HL-60/S4 treated with phorbol 12-myristate 13-acetate at 8.2 ng/mL for 4 days and 3 days (cell line): Measurements from ENCODE around the gene BPIFB1.

Experiments
- in situ Hi-C: fragments of 300-500 bp; cut with MboI; formaldehyde crosslinking; loops from 2 replicates; pipeline ENCODE4 v1.15.0; 2022; ENCODE audit warnings: low sequenced_read_pairs

Gene BPIFB1

DNA sequence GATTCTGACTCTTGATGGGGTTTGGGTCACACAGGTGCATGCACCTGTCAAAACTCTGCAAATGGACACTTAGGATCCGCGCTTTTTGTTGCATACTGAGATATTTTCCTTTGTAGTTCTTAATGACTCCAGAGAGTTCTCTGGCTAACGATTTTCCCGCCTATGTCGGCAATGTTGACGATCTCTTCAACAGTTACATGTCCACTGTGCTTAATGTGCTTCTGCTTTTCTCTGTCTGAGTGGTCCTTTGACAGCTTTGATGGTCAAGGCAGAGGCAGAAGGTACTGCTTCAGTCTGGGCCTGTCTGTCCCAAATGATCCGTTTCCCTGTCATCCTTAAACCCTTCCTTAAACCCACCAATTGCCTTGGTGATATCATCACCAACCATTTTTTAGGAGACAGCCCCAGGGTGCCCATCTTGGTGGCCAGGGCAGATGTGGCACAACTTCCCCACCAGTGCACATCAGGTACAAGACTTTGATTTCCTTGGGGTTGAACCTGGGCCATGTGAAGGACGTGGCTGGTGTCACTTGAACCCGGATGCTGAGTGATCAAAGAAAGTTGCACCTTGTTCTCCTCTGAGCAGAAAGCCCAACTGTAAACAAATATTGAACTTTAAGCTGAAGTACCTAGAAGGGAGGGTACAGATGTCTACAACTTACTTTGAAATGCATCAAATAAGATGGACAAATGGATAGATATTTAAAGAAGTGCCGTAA lies 10.7 kb upstream of the BPIFB1 start:
- in situ Hi-C loops, result no loop called here

- in situ Hi-C loops, result no loop called here
These were observed 9.7 kb upstream of the BPIFB1 start for GRCh38 chr20:33273117-33273851.

DNA sequence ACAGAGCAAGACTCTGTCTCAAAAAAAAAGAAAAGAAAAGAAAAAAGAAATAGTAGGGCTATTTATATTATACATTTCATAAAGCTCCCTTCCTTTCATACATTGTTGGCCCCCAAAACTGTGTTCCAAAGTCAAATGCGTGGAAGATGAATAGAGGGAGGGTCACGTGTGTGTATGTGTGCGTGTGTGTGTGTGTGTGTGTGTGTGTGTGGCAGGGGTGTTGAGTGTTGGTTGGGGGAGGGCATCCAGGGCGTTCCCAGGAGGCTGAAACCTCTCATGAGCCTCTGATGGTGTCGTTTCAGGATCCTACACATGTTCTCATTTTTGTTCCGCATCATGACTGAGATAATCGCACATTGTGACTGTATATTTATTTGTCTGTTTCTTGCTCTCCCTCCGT lies 7.8 kb upstream of the BPIFB1 start:
- in situ Hi-C loops, result no loop called here

- in situ Hi-C loops, result no loop called here
These were observed 7.1 kb upstream of the BPIFB1 start for GRCh38 chr20:33275871-33276270.

DNA sequence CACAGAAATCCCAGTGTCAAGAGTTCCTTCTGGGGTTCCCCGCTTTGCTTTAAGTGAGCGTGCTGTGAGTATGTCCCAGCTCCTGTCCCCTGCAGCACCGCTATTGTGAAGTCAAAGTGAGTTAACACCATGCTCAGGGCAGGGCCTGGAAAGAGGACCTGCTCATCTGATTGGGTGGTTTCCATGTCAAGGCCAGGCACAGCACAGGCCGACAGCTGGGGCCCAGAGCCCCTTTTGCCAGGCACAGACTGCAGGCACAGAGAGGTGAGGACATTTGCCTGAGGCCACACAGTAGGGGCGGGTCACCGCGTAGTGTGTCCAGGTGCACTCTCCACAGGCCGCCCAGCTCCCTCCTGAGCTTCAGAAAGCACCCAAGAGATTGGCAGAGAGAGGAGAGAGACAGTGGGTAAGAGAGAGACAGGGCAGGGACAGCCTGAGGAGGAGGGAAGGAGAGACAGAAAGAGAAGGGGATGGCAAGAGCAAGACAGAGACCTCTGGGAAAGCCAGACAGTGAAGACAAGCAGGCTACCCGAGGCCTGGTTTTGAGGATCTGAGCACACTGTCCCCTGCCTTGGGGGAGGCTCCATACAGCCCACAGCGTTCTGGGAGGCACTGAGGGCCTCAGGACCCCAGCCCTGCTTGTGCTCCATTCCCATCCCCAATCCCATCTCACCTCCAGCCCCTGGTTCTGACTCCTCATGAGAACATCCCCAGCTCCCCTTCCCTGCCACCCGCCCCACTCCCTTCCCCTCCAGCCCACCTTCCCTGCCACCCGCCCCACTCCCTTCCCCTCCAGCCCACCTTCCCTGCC lies 6.5 kb upstream of the BPIFB1 start:
- in situ Hi-C loops, result no loop called here

DNA sequence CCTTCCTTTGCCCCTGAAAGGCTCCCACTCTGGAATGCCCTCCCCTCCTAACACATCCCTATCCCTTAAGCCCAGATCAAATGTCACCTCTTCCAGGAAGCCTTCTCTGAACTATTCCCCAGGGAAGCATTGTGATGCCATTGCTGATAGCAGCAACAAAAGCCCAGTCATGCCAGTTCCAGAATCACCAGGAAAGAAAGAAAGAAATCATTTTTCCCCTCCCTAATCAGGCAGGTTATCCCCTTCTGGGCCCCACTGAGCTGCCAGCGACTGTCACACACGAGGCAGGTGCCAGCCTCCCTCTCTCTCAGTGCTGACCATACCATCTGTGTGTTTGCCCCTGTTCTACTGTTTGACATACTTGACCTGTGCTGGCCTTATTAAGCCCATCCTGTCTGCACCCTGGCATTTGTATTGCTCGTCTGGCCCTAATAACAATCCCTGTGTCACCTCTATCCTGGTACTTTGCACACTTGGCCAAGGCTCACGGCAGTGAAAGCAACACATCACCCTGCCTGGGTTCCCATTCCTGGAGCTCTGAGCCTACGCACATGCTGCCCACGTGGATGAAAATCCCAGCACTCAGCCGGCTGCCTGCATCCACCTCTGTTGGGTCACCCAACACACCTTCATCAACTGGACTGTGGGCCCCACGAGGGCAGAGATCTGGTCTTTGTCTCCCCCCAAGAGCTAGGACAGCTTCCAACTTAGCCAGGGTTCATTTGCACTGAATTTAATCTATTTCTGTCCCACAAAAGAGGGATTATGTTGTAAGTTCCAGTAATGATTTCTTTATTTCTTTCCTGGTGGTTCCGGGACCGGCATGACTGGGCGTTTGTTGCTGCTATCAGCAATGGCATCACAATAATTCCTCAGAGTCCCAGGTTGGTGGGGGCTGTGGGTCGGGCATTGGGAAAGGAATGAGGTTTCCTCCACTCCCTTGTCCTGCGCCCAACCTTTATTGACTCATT lies 5.3 kb upstream of the BPIFB1 start:
- in situ Hi-C loops, result no loop called here

DNA sequence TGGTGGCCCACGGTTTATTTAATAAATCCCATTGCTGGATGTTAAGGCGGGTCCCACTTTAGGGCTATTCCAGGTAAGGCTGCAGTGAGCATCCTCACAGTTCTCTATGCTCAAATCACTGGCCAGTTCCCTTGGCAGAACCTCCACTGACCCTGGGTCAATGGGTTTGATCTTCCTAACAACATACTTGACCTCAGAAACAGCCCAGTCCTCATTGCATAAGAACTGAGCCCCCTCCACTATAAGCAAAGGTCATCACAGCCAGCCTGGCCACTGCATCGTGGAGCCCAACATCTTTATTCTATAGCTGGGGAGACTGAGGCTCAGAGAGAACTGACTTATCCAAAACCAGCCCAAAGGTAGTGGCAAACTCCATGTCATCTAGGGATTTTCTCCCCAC lies 4.3 kb upstream of the BPIFB1 start:
- in situ Hi-C loops, result no loop called here

GRCh38 chr20:33279261-33279910 lies 3.6 kb upstream of the BPIFB1 start:
- in situ Hi-C loops, result no loop called here

DNA sequence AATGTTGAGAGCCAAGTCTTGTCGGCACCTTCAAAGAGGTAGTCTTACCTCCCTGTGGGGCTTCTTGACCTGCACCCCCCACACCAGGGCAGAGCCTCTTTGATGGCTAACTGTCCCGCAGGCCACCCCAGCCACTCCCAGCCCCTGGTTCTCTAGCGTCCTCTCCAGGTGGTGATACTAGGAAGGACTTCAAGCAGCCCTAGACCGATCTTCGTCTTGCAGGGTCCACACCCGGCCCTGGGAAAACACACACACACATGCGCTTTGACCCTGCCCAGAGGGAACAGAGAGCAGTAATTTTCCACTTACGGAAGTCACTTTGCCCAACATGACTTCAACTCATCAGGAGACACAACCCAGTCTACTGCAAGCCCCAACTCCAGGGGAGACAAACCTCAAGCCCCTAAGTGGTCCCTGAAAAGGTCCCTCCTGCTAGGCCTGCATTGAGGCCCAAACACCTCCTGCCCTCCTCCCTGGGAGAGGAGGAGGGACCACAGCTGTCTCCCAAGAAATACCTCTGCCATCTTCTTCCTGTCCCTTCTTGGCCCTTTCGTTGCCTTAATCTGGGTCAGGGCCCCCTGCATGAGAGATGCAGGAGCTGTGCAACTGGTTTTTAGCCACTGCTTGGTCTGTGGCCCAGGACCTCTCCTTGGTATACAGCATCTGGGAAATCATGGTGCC lies 2.9 kb upstream of the BPIFB1 start:
- in situ Hi-C loops, result no loop called here

DNA sequence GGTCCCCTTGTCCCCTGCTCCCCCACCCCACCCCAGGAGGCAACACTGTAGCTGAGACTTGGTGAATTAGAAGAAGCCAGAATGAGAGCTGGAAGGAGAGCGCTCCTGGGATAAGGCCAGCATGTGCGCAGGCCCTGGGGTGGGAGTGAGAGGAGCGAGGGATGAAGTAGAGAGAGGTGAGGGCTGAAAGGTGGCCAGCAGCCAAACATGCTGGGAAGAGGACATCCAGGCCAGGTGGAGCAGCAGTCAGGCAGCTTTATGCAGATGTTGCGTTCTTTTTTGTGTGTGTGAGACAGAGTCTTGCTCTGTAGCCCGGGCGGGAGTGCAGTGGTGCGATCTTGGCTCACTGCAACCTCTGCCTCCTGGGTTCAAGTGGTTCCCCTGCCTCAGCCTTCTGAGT lies 2.2 kb upstream of the BPIFB1 start:
- in situ Hi-C loops, result no loop called here

- in situ Hi-C loops, result no loop called here
These were observed 1.4 kb upstream of the BPIFB1 start for GRCh38 chr20:33281550-33282146.

DNA sequence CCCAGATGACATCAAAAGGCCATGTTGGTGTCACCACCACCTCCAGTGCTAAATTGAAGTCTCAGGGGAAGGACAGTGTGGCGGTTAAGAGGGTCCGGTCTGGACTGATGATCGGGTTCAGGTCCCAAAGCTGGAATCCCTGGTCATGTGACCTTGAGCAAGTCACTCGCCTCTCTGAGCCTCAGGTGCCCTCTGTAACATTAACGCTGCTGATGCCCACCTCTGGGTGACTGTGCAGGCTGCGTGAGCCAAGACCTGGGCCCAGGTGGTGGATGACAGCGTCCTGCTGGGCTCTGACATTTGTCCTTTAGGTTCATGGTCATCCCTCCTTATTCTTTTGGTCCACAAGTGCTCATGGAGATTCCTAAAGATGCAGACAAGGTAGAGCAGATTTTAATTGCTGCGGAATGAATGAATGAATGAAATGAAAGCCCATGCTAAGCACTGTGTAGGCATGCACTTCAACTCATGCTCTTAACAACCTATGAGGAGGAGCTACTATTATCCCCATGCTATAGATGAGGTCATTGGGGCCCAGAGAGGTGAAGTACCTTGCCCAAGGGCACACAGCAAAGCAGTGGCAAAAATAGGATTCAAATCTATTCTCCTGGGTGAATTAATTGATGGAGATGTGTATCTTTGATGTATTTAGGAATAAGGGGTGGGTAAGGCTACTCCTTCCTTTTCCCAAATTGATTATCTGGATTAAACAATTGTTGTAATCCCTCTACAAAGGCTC lies 649 bp upstream of the BPIFB1 start:
- in situ Hi-C loops, result no loop called here

GRCh38 chr20:33284284-33284683 lies 1.3 kb downstream of the BPIFB1 start:
- in situ Hi-C loops, result no loop called here

GRCh38 chr20:33284937-33285336 lies 1.9 kb downstream of the BPIFB1 start:
- in situ Hi-C loops, result no loop called here

- in situ Hi-C loops, result no loop called here
These were observed 3.0 kb downstream of the BPIFB1 start for GRCh38 chr20:33285861-33286495.

GRCh38 chr20:33287884-33288283 lies 4.9 kb downstream of the BPIFB1 start:
- in situ Hi-C loops, result no loop called here

DNA sequence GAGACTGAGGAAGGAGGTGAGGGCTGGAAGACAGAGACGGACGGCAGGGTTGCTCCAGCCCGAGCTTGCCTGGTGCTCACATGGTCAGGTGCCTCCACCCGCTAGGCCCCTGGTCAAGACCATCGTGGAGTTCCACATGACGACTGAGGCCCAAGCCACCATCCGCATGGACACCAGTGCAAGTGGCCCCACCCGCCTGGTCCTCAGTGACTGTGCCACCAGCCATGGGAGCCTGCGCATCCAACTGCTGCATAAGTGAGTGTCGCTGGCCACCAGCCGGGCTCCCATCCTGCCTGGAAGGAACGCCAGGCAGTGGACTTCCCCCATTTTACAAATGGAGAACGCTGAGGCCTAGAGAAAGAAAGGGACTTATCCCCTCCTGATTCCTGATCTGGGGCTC lies 7.8 kb downstream of the BPIFB1 start:
- in situ Hi-C loops, result no loop called here

GRCh38 chr20:33291416-33291815 lies 8.4 kb downstream of the BPIFB1 start:
- in situ Hi-C loops, result no loop called here
